Measurements from ENCODE around the gene TUBB1. TPM values are rescaled to one million over a fixed set of nuclear protein-coding genes. Genes with fewer than 3 reads are reported as not detected.

The TUBB1 gene
- total and polyA plus RNA-seq, 2 donors from 2014 or later: 0.17 TPM; not detected in 1

GRCh38 chr20:59000326-59000725 lies 18.9 kb upstream of the TUBB1 start:
- DNase-seq (peak in 1 of 5 donors; percentile 46), FAIRE-seq (no peak)
- no peaks in the 10 kb centered on the region for H3K27me3 ChIP-seq (ENCODE audit: control insufficient read depth, insufficient read depth, low read length)
- intact Hi-C loops (cut with DNase I): no loop called here
- no peak overlapping the region for H3K4me3 ChIP-seq (ENCODE audit: low read length in 3 of 3)
- H3K36me3 ChIP-seq (ENCODE audit: control insufficient read depth in 2 of 3, insufficient read depth in 3 of 3, low read length in 3 of 3): peaks cover 1 to 19% (median 15%) of the 10 kb centered on the region in 3 donors
- H3K9me3 ChIP-seq (ENCODE audit: control insufficient read depth in 2 of 3, insufficient read depth in 1 of 3, low read length in 3 of 3): no peaks in the 10 kb centered on the region
- H3K4me1 ChIP-seq (ENCODE audit: control insufficient read depth in 2 of 3, insufficient read depth in 2 of 3, low read depth in 1 of 3, low read length in 3 of 3): peaks cover 0 to 13% (median 10%) of the 10 kb centered on the region in 3 donors
- no peak overlapping the region for H3K27ac ChIP-seq (ENCODE audit: low read depth in 2 of 2, low read length in 2 of 2)
- TF ChIP-seq, protein P1, sequence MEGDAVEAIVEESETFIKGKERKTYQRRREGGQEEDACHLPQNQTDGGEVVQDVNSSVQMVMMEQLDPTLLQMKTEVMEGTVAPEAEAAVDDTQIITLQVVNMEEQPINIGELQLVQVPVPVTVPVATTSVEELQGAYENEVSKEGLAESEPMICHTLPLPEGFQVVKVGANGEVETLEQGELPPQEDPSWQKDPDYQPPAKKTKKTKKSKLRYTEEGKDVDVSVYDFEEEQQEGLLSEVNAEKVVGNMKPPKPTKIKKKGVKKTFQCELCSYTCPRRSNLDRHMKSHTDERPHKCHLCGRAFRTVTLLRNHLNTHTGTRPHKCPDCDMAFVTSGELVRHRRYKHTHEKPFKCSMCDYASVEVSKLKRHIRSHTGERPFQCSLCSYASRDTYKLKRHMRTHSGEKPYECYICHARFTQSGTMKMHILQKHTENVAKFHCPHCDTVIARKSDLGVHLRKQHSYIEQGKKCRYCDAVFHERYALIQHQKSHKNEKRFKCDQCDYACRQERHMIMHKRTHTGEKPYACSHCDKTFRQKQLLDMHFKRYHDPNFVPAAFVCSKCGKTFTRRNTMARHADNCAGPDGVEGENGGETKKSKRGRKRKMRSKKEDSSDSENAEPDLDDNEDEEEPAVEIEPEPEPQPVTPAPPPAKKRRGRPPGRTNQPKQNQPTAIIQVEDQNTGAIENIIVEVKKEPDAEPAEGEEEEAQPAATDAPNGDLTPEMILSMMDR (IDR thresholded peaks at IDR 0.05; ENCODE audit: borderline replicate concordance, extremely low read depth, insufficient read depth): no peak
- H3K9ac ChIP-seq (ENCODE audit: low read length in 3 of 3): no peak overlapping the region

DNA sequence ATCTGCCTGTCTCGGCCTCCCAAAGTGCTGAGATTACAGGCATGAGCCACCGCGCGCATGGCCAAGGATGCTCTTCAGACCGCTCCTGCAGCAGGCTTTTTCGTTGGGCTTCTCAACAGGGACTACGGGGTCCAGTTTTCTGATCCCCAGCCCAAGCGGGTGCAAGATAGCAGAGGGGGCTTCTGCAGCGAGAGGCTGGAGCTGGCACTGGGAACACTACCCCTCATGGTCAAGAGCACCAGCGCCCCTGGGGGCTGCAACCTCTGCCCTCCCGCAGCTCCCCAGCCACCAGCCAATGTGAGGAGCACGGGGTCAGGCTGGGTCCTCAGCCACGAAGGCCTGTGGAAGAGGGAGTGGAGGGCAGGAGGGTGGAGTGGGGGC lies 18.2 kb upstream of the TUBB1 start:
- Histone ChIP-seq H3K36me3 (ENCODE audit: control insufficient read depth in 2 of 3, insufficient read depth in 3 of 3, low read length in 3 of 3) (peaks cover 0 to 15% (median 12%) of the 10 kb centered on the region in 3 donors), H3K4me1 (ENCODE audit: control insufficient read depth in 2 of 3, insufficient read depth in 2 of 3, low read depth in 1 of 3, low read length in 3 of 3) (peaks cover 0 to 16% (median 8%) of the 10 kb centered on the region in 3 donors), H3K27me3 (ENCODE audit: control insufficient read depth, insufficient read depth, low read length) (no peaks in the 10 kb centered on the region), H3K9me3 (ENCODE audit: control insufficient read depth in 2 of 3, insufficient read depth in 1 of 3, low read length in 3 of 3) (no peaks in the 10 kb centered on the region), H3K4me3 (ENCODE audit: low read length in 3 of 3) (no peak overlapping the region), H3K9ac (ENCODE audit: low read length in 3 of 3) (no peak overlapping the region), H3K27ac (ENCODE audit: low read depth in 2 of 2, low read length in 2 of 2) (no peak overlapping the region)
- FAIRE-seq (no peak), DNase-seq (no peak)
- intact Hi-C loops (cut with DNase I): no loop called here
- TF ChIP-seq, protein P1 (IDR thresholded peaks at IDR 0.05; ENCODE audit: borderline replicate concordance, extremely low read depth, insufficient read depth): no peak

- Histone ChIP-seq H3K9me3 (ENCODE audit: control insufficient read depth in 2 of 3, insufficient read depth in 1 of 3, low read length in 3 of 3) (no peaks in the 10 kb centered on the region), H3K36me3 (ENCODE audit: control insufficient read depth in 2 of 3, insufficient read depth in 3 of 3, low read length in 3 of 3) (peaks cover 0 to 10% (median 9%) of the 10 kb centered on the region in 3 donors), H3K4me3 (ENCODE audit: low read length in 3 of 3) (no peak overlapping the region), H3K27ac (ENCODE audit: low read depth in 2 of 2, low read length in 2 of 2) (no peak overlapping the region), H3K27me3 (ENCODE audit: control insufficient read depth, insufficient read depth, low read length) (no peaks in the 10 kb centered on the region), H3K4me1 (ENCODE audit: control insufficient read depth in 2 of 3, insufficient read depth in 2 of 3, low read depth in 1 of 3, low read length in 3 of 3) (peaks cover 0 to 14% (median 5%) of the 10 kb centered on the region in 3 donors), H3K9ac (ENCODE audit: low read length in 3 of 3) (no peak overlapping the region)
- DNase-seq: peak in 1 of 5 donors; percentile 63
- intact Hi-C loops (cut with DNase I): no loop called here
- FAIRE-seq: no peak
- TF ChIP-seq, protein P1 (IDR thresholded peaks at IDR 0.05; ENCODE audit: borderline replicate concordance, extremely low read depth, insufficient read depth): no peak
Measured at GRCh38 chr20:59001449-59002171, 17.6 kb upstream of the TUBB1 start.

All from kidney (tissue), 14 donors.